WTC11 (cell line): ENCODE data around the gene ATF7. TPM values are rescaled to one million over a fixed set of nuclear protein-coding genes. Genes with fewer than 3 reads are reported as not detected.

ENCODE experiments used
- ATAC-seq: fragments of 200-7000 bp; cut with Tn5 transposase; 2 replicates; pipeline ENCODE4 v1.10.0; 2021; ENCODE audit warnings: mild to moderate bottlenecking, moderate library complexity
- CTCF ChIA-PET: fragments of 300-600 bp; sonication (Branson Sonifier 250); formaldehyde crosslinking; loops from one replicate; lab custom pipeline; 2021; ENCODE audit warnings: antibody characterized with exemption; lab: Charles Lee
- POLR2A ChIA-PET: fragments of 350-600 bp; sonication (Branson Sonifier 250); formaldehyde crosslinking; loops from one replicate; lab custom pipeline; 2021; ENCODE audit warnings: antibody characterized with exemption; lab: Charles Lee
- DNase-seq: peaks from one replicate; pipeline ENCODE4 v3.0.0; 2021; ENCODE audit warnings: low spot score
- H3K27ac Mint-ChIP-seq: 2 replicates; pipeline ENCODE4 v1.8.0; 2021; ENCODE audit warnings: mixed read lengths
- H3K27me3 Mint-ChIP-seq: 2 replicates; pipeline ENCODE4 v1.8.0; 2021; ENCODE audit warnings: low read depth, mild to moderate bottlenecking, moderate library complexity, mixed read lengths
- H3K36me3 Mint-ChIP-seq: 2 replicates; pipeline ENCODE4 v1.8.0; 2021; ENCODE audit warnings: mixed read lengths
- H3K4me1 Mint-ChIP-seq: 2 replicates; pipeline ENCODE4 v1.8.0; 2022; ENCODE audit warnings: mixed read lengths
- H3K4me3 Mint-ChIP-seq: 2 replicates; pipeline ENCODE4 v1.8.0; 2021; ENCODE audit warnings: mild to moderate bottlenecking, moderate library complexity, mixed read lengths
- H3K9me3 Mint-ChIP-seq: 2 replicates; pipeline ENCODE4 v1.8.0; 2021; ENCODE audit warnings: mixed read lengths
- ARID4B ChIP-seq: sonication (generic); formaldehyde crosslinking; IDR thresholded peaks from 2 replicates; pipeline ENCODE4 v1.8.0; 2023; ENCODE audit warnings: missing genetic modification reagents, mild to moderate bottlenecking, borderline replicate concordance
- ATF3 ChIP-seq: sonication (generic); formaldehyde crosslinking; conservative IDR thresholded peaks from 2 replicates; pipeline ENCODE4 v1.8.1; 2022; ENCODE audit warnings: mild to moderate bottlenecking, missing genetic modification reagents
- CREM ChIP-seq: sonication (generic); formaldehyde crosslinking; IDR thresholded peaks from 2 replicates; pipeline ENCODE4 v1.8.1; 2022; ENCODE audit warnings: mild to moderate bottlenecking, missing genetic modification reagents, moderate library complexity
- EMX1 ChIP-seq: fragments of 250-450 bp; sonication (Bioruptor Pico); IDR thresholded peaks from 2 replicates; pipeline ENCODE4 v1.8.0; 2021; ENCODE audit warnings: mild to moderate bottlenecking
- MLX ChIP-seq: sonication (generic); formaldehyde crosslinking; IDR thresholded peaks from 2 replicates; pipeline ENCODE4 v1.8.1; 2023; ENCODE audit warnings: mild to moderate bottlenecking, missing genetic modification reagents, moderate library complexity
- NR1H2 ChIP-seq: sonication (generic); formaldehyde crosslinking; IDR thresholded peaks from 2 replicates; pipeline ENCODE4 v1.9.0; 2021; ENCODE audit warnings: mild to moderate bottlenecking, moderate library complexity, missing genetic modification reagents
- NR2C2 ChIP-seq: sonication (generic); formaldehyde crosslinking; IDR thresholded peaks from 2 replicates; pipeline ENCODE4 v1.8.0; 2022; ENCODE audit warnings: mild to moderate bottlenecking, missing genetic modification reagents
- RORB ChIP-seq: fragments of 250-450 bp; sonication (Bioruptor Pico); IDR thresholded peaks from 2 replicates; pipeline ENCODE4 v1.9.0; 2021; ENCODE audit warnings: mild to moderate bottlenecking
- USF1 ChIP-seq: sonication (generic); formaldehyde crosslinking; IDR thresholded peaks from 2 replicates; pipeline ENCODE4 v1.8.0; 2022; ENCODE audit warnings: mild to moderate bottlenecking, missing genetic modification reagents
- ZNF121 ChIP-seq: sonication (generic); formaldehyde crosslinking; IDR thresholded peaks from 2 replicates; pipeline ENCODE4 v1.8.0; 2023; ENCODE audit warnings: missing genetic modification reagents
- ZNF317 ChIP-seq: sonication (generic); formaldehyde crosslinking; IDR thresholded peaks from 2 replicates; pipeline ENCODE4 v1.8.1; 2023; ENCODE audit warnings: low read depth, mild to moderate bottlenecking, moderate library complexity, missing genetic modification reagents, borderline replicate concordance
- ZNF396 ChIP-seq: fragments of 250-450 bp; sonication (Bioruptor Pico); IDR thresholded peaks from 2 replicates; pipeline ENCODE4 v1.8.0; 2021; ENCODE audit warnings: mild to moderate bottlenecking, moderate library complexity, borderline replicate concordance
- total RNA-seq: library from RNA; stranded (reverse); gene quantifications from 3 replicates; pipeline ENCODE4 v1.2.3, GENCODE V29; 2021

The ATF7 gene
- total RNA-seq, 1 experiment from 2014 or later = 16.3 TPM

- no peak for TF ChIP-seq MLX (CRISPR knock-in tag)
- no peak for TF ChIP-seq EMX1 (CRISPR knock-in tag)
Measured at GRCh38 chr12:53594897-53595615, 31.1 kb downstream of the ATF7 start (continued).

- ChIA-PET CTCF (interaction anchor here (1.6 kb wide), 1 partner anchor 50 kb away, joined by 7 read pairs; no protein-coding TSS in a partner anchor), POLR2A (no interaction called here)
- Mint-ChIP-seq H3K4me3 (no peak overlapping the region), H3K4me1 (peaks cover 21% of the 10 kb centered on the region), H3K36me3 (no peaks in the 10 kb centered on the region; the same call in 1 of the 2 replicates), H3K27ac (no peak overlapping the region; the same call in 1 of the 2 replicates), H3K9me3 (no peaks in the 10 kb centered on the region), H3K27me3 (no peaks in the 10 kb centered on the region)
- ATAC-seq (no peak), DNase-seq (no peak)
- TF ChIP-seq ZNF396 (CRISPR knock-in tag) (no peak), NR1H2 (CRISPR knock-in tag) (no peak), ARID4B (CRISPR knock-in tag) (no peak), NR2C2 (no peak), USF1 (no peak), CREM (CRISPR knock-in tag) (no peak), RORB (CRISPR knock-in tag) (no peak), ATF3 (CRISPR knock-in tag) (no peak)
Measured at GRCh38 chr12:53593707-53594106, 32.5 kb downstream of the ATF7 start.

GRCh38 chr12:53593031-53593430 lies 33.2 kb downstream of the ATF7 start:
- H3K4me1 Mint-ChIP-seq = peaks cover 21% of the 10 kb centered on the region
- TF ChIP-seq ZNF121 (CRISPR knock-in tag) (peak; percentile 82), RORB (CRISPR knock-in tag) (no peak)
- ATAC-seq = no peak
- CTCF ChIA-PET = interaction anchor here (1.6 kb wide), 1 partner anchor 50 kb away, joined by 7 read pairs; no protein-coding TSS in a partner anchor
- H3K27me3 Mint-ChIP-seq = no peaks in the 10 kb centered on the region
- H3K36me3 Mint-ChIP-seq = no peaks in the 10 kb centered on the region; the same call in 1 of the 2 replicates
- H3K27ac Mint-ChIP-seq = no peak overlapping the region
- H3K9me3 Mint-ChIP-seq = no peaks in the 10 kb centered on the region
- DNase-seq = no peak
- no peak overlapping the region for H3K4me3 Mint-ChIP-seq
- POLR2A ChIA-PET = no interaction called here

GRCh38 chr12:53592426-53592825 lies 33.8 kb downstream of the ATF7 start:
- no peak overlapping the region for H3K27ac Mint-ChIP-seq

More at GRCh38 chr12:53592426-53592825, 33.8 kb downstream of the ATF7 start:
- peaks cover 21% of the 10 kb centered on the region for H3K4me1 Mint-ChIP-seq
- ChIA-PET POLR2A (interaction anchor here (0.9 kb wide), 1 partner anchor 83 kb away, joined by 3 read pairs; no protein-coding TSS in a partner anchor), CTCF (interaction anchor here (0.7 to 1.4 kb wide), 5 partner anchors 11 to 165 kb away, joined by 3 to 6 read pairs (median 4); partner anchors contain the start of gene ATP5MC2)
- DNase-seq = no peak
- no peak overlapping the region for H3K4me3 Mint-ChIP-seq
- H3K9me3 Mint-ChIP-seq = no peaks in the 10 kb centered on the region
- no peak for ATAC-seq
- H3K27me3 Mint-ChIP-seq = no peaks in the 10 kb centered on the region
- no peaks in the 10 kb centered on the region for H3K36me3 Mint-ChIP-seq
- TF ChIP-seq ARID4B (CRISPR knock-in tag) (no peak), ZNF317 (CRISPR knock-in tag) (no peak)
